Gastrocnemius medialis (tissue), 4 donors: ENCODE measurements around the gene MAPK11. TPM values are rescaled to one million over a fixed set of nuclear protein-coding genes. Genes with fewer than 3 reads are reported as not detected.
A peak's percentile ranks its signal among the peaks of the same experiment; 100 is the strongest.

Experiments used
- ATAC-seq, 2 donors: fragments of 150-250 bp; one replicate each; pipeline ENCODE4 v1.9.1; 2016
- DNase-seq, 2 donors: peaks; one replicate each; pipeline ENCODE4 v3.0.0-alpha.2; 2019
- H3K27ac ChIP-seq, 4 donors: fragments of 200-600 bp; sonication (generic); 1 replicate in 1 of 4; 2 replicates in 3 of 4; pipeline ENCODE4 v1.5.1; 2016 to 2018; ENCODE audit warnings: mild to moderate bottlenecking in 2 of 4, moderate library complexity in 1 of 4
- H3K27me3 ChIP-seq, 3 donors: fragments of 200-600 bp; sonication (generic) in 2 of 3; 1 replicate in 1 of 3; 2 replicates in 2 of 3; pipeline versions ENCODE4 v1.5.1 to v1.6.0; 2016 to 2019; ENCODE audit warnings: mild to moderate bottlenecking in 1 of 3, moderate library complexity in 1 of 3
- H3K36me3 ChIP-seq, 2 donors: fragments of 200-600 bp; sonication (generic) in 1 of 2; one replicate each; pipeline ENCODE4 v1.5.1; 2017 to 2018
- H3K4me1 ChIP-seq, 2 donors: fragments of 200-600 bp; sonication (generic) in 1 of 2; one replicate each; pipeline ENCODE4 v1.5.1; 2016 to 2017; ENCODE audit warnings: mild to moderate bottlenecking in 2 of 2
- H3K4me3 ChIP-seq, 4 donors: fragments of 200-600 bp; sonication (generic) in 3 of 4; 1 replicate in 1 of 4; 2 replicates in 3 of 4; pipeline ENCODE4 v1.5.1; 2016 to 2019; ENCODE audit warnings: mild to moderate bottlenecking in 2 of 4
- H3K9me3 ChIP-seq, 3 donors: fragments of 200-600 bp; sonication (generic) in 2 of 3; 1 replicate in 1 of 3; 2 replicates in 2 of 3; pipeline ENCODE4 v1.5.1; 2016 to 2019
- POLR2A ChIP-seq, 2 donors: fragments of 450-650 bp; IDR thresholded peaks; one replicate each; pipeline ENCODE4 v1.6.1; 2017; ENCODE audit warnings: antibody characterized with exemption in 2 of 2, mild to moderate bottlenecking in 2 of 2, moderate library complexity in 2 of 2
- in situ Hi-C, 4 donors: fragments of 200-750 bp; cut with MboI; loops; one replicate each; pipeline versions ENCODE4 v1.15.0 to v1.8.0; 2017; ENCODE audit warnings: low sequenced_read_pairs in 4 of 4
- intact Hi-C: fragments of 100-400 bp; cut with DNase I; formaldehyde crosslinking; loops from one replicate; pipeline ENCODE4 v1.15.1; 2023; ENCODE audit warnings: low total_unique reads
- total RNA-seq, 4 donors: library from RNA; depleted of rRNA; stranded (reverse); fragments of >200 nt; gene quantifications; one replicate each; pipeline versions ENCODE4 v1.1.0 to v1.2.3, GENCODE V29; 2016
- TF ChIP-seq, protein P1 (sequence below), 5 experiments: fragments of 450-650 bp in 3 of 5; fragments of 200-600 bp in 2 of 5; sonication (generic) in 2 of 5; IDR thresholded peaks in 4 of 5; conservative IDR thresholded peaks in 1 of 5; 1 replicate in 4 of 5; 2 replicates in 1 of 5; pipeline ENCODE4 v1.5.1; 2016 to 2019; ENCODE audit warnings: antibody characterized with exemption in 5 of 5, mild to moderate bottlenecking in 3 of 5, moderate library complexity in 3 of 5

MAPK11 gene
- total RNA-seq, 4 donors from 2014 or later, result 1.8 to 4.2 (median 3.4) TPM

DNA sequence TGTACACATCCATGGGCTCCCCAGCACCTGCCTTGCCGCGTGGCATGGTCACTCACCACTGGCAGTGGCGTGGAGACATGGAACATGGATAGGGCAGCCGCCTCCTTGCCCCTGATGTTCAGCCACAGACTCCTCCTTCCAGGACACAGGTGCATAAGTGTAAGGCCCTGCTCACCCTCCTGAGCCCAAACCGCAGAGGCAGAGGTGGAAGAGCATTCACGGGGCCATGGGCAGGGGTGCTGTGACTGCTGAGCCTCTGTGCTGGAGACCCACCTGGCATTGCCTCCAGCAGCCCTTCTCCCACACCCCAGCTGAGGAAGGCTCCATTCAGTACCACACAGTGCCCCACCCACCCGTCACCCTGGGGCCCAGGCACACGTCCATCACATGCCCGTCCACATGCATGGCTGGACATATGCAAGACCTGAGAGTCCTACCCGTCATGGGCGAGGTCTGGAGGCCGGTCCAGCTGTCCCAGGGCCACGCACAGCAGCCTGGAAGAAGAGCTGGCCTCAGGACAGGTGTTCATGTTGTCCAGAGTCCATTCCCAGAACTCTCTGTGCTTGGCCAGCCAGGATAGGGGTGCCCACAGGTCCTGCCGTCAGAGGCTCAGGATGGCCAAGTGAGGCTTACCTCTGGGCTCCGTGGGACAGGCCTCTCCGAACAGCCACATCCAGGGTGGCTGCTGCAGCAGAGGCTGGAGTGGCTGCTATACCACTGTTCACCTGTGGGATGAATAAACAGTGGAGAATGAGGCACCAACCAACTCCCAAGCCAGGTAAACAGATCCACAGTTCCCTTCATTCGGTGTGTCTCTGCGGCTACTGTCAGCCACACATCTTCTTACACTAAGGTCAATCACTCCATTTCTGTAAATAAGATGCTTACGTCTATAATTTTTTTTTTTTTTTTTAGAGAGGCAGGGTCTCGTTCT is 23.7 kb downstream of the MAPK11 start:
- peak; percentile 38 to 62 for DNase-seq
- Histone ChIP-seq H3K27me3 (no peaks in the 10 kb centered on the region), H3K36me3 (peaks cover 0 to 7% of the 10 kb centered on the region in 2 donors), H3K27ac (peak overlapping the region; percentile 88 to 98 (median 90)), H3K4me1 (peaks cover 49 to 61% of the 10 kb centered on the region in 2 donors), H3K4me3 (peak overlapping the region in 2 of 4 donors; percentile 86 to 98), H3K9me3 (no peaks in the 10 kb centered on the region)
- no peak for TF ChIP-seq POLR2A (IDR thresholded peaks at IDR 0.05)
- TF ChIP-seq, protein P1, sequence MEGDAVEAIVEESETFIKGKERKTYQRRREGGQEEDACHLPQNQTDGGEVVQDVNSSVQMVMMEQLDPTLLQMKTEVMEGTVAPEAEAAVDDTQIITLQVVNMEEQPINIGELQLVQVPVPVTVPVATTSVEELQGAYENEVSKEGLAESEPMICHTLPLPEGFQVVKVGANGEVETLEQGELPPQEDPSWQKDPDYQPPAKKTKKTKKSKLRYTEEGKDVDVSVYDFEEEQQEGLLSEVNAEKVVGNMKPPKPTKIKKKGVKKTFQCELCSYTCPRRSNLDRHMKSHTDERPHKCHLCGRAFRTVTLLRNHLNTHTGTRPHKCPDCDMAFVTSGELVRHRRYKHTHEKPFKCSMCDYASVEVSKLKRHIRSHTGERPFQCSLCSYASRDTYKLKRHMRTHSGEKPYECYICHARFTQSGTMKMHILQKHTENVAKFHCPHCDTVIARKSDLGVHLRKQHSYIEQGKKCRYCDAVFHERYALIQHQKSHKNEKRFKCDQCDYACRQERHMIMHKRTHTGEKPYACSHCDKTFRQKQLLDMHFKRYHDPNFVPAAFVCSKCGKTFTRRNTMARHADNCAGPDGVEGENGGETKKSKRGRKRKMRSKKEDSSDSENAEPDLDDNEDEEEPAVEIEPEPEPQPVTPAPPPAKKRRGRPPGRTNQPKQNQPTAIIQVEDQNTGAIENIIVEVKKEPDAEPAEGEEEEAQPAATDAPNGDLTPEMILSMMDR (IDR thresholded peaks at IDR 0.05 in 4 of 5, conservative IDR thresholded peaks at IDR 0.05 in 1 of 5), result peak in 2 of 5 experiments; percentile 17 to 20
- ATAC-seq, result no peak
- intact Hi-C loops (no loop called here), in situ Hi-C loops (no loop called here)

DNA sequence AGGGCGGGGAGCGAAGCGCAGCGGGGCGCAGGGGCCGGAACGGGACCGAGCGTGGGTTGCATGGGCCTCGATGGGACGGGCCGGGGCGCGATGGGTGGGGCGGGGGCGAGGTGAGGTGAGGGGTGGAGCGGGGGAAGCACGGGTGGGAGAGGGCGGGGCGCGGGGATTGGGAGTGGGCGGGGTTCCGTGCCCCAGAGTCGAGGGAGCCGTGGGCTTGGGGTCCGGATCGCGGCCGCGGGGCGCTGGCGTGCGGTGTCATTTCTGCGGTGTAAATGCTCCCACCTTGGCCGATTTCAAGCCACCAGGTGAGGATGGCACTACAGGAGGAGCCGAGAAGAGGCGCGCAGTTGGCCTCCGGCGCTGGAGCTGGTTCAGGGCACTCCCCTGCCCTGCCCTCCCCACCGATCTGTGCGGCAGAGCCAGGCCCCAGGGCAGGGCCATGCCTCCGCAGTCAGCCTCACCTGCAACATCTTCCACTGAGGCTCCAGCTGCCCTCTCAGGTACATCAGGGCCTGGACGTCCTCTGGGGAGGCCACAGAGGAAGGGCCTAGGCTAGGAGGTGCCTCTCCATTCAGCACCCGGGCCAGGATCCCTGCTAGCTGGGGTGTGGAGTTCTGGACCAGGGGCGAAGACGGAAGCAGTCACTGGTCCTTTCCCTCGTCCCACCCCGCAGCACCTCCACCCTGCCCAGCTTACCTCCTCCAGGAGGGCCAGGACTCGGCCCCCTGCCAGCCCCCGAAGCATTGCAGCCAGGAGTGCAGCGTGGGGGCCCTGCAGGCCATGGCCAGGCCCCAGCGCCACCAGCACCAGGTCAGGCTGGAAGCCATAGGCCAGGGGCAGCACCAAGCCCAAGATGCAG is 24.7 kb downstream of the MAPK11 start:
- peaks cover 0 to 7% of the 10 kb centered on the region in 2 donors for H3K36me3 ChIP-seq
- intact Hi-C loops, result loop anchor here (2.0 kb wide), 1 partner anchor 25 kb away; the partner anchor contains the start of gene MAPK11
- DNase-seq (no peak), ATAC-seq (peak; percentile 9 to 16)
- H3K4me1 ChIP-seq, result peaks cover 51 to 54% of the 10 kb centered on the region in 2 donors
- in situ Hi-C loops, result no loop called here
- no peaks in the 10 kb centered on the region for H3K9me3 ChIP-seq
- peak overlapping the region; percentile 88 to 98 (median 90) for H3K27ac ChIP-seq
- no peaks in the 10 kb centered on the region for H3K27me3 ChIP-seq
- peak overlapping the region; percentile 74 to 98 (median 81) for H3K4me3 ChIP-seq
- TF ChIP-seq POLR2A (IDR thresholded peaks at IDR 0.05), result no peak
- TF ChIP-seq, protein P1 (IDR thresholded peaks at IDR 0.05 in 4 of 5, conservative IDR thresholded peaks at IDR 0.05 in 1 of 5), result no peak

DNA sequence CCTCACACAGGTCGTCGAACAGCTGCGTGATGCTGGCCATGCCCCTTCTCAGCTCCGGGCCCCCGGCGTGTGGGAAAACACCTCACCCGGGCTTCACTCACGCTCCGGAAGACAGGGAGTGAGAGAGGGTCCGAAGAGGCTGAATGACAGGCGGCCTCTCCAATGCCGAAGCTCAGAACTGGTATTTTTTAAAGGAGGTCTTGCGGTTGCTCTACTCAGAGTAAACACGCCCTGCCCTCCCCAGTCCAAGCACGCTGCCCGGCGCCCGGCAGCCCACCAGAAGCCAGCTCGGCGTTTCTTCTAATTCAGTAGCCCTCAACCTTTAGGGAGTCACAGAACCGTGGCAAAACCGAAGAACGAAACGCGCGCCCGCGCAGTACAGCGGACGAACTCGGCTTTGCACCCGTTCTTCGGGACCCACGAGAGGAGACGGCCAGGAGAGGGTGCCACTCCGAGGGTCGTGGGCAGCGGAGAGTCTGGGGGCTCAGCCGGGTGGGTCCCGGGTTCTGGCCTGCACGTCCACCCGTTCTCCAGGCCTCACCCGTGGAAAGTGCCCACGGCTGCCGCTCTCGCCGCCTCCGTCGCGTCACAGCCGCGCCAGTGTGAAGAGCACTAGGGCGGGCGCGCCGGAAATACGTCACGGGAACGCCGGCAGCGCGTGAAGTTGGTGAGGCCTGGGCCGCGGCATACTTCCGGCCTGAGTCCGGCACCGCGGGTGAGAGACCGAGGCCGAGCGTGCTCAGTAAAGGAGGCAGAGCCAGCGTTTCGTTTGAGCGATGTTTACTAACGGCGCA is 25.6 kb downstream of the MAPK11 start, which contains the start of gene TUBGCP6:
Gene TUBGCP6, minus strand, starts transcription at position 604 of the 794 bp plus-strand sequence. Its CDS starts 564 bp downstream, at position 40.
- peaks cover 43 to 46% of the 10 kb centered on the region in 2 donors for H3K4me1 ChIP-seq
- peak within 1 kb of the TSS; percentile 74 to 98 (median 81) for H3K4me3 ChIP-seq

More for the DNA sequence above, 25.6 kb downstream of the MAPK11 start, which contains the start of gene TUBGCP6:
- ATAC-seq, result peak; percentile 79 to 80
- Histone ChIP-seq H3K27me3 (no peaks in the 10 kb centered on the region), H3K27ac (peak within 1 kb of the TSS; percentile 88 to 98 (median 90)), H3K36me3 (peaks cover 0 to 12% of the 10 kb centered on the region in 2 donors), H3K9me3 (no peaks in the 10 kb centered on the region)
- peak; percentile 84 to 90 for DNase-seq
- in situ Hi-C loops (no loop called here), intact Hi-C loops (loop anchor here (1.0 to 2.0 kb wide), 2 partner anchors 14 to 26 kb away; partner anchors contain the start of gene MAPK11)
- TF ChIP-seq, protein P1 (IDR thresholded peaks at IDR 0.05 in 4 of 5, conservative IDR thresholded peaks at IDR 0.05 in 1 of 5), result peak; percentile 24 to 43 (median 37)
- TF ChIP-seq POLR2A (IDR thresholded peaks at IDR 0.05), result peak; percentile 70 to 81
